ENCODE data around the gene PREP. TPM values are rescaled to one million over a fixed set of nuclear protein-coding genes. Genes with fewer than 3 reads are reported as not detected.

The PREP gene
- polyA plus RNA-seq, 1 of the 3 experiments (the other 2 are of a cell fraction): 20.9 TPM

GRCh38 chr6:105276374-105276773 lies 126.5 kb downstream of the PREP start:
- ChIA-PET CTCF (interaction anchor here (0.8 kb wide), 1 partner anchor 189 kb away, joined by 3 read pairs; no protein-coding TSS in a partner anchor), POLR2A (no interaction called here)
- Histone ChIP-seq H3F3A (replicated peaks; ENCODE audit: insufficient read depth) (no peaks in the 10 kb centered on the region), H3K27me3 (ENCODE audit: insufficient read depth) (no peaks in the 10 kb centered on the region), H3K9me3 (no peaks in the 10 kb centered on the region), H3K9me2 (no peaks in the 10 kb centered on the region), H3K36me3 (replicated peaks in 1 of 2; ENCODE audit: control insufficient read depth in 1 of 2, insufficient read depth in 2 of 2, low read length in 1 of 2) (peaks cover 38% of the 10 kb centered on the region in 2 experiments), H3K79me2 (ENCODE audit: insufficient read depth) (no peaks in the 10 kb centered on the region), H4K20me1 (ENCODE audit: insufficient read depth) (no peaks in the 10 kb centered on the region), H3K27ac (ENCODE audit: low read depth in 2 of 2, low read length in 1 of 2) (no peak overlapping the region), H3K4me1 (ENCODE audit: control insufficient read depth in 1 of 2, insufficient read depth in 2 of 2, low read depth in 1 of 2, low read length in 1 of 2) (peaks cover 0 to 15% of the 10 kb centered on the region in 2 experiments; a peak in 2 of 4 replicates), H3K4me3 (ENCODE audit: low read depth in 2 of 2, low read length in 1 of 2) (no peak overlapping the region), H3K4me2 (no peak overlapping the region), H2AFZ (ENCODE audit: low read depth) (no peak overlapping the region), H3K9ac (no peak overlapping the region)
- DNase-seq: no peak
- 95% methylated on average over 3 of the region's 3 CpGs for WGBS (ENCODE audit: low lambda C conversion rate)
- no peak for TF ChIP-seq JUND (IDR thresholded peaks at IDR 0.05)

- DNase-seq: no peak
- H3K9ac ChIP-seq: no peak overlapping the region
- H3K4me2 ChIP-seq: no peak overlapping the region
- no peak overlapping the region for H3K27ac ChIP-seq (ENCODE audit: low read depth in 2 of 2, low read length in 1 of 2)
- no peaks in the 10 kb centered on the region for H3K79me2 ChIP-seq (ENCODE audit: insufficient read depth)
- peaks cover 31 to 33% of the 10 kb centered on the region in 2 experiments for H3K36me3 ChIP-seq (replicated peaks in 1 of 2; ENCODE audit: control insufficient read depth in 1 of 2, insufficient read depth in 2 of 2, low read length in 1 of 2)
- no peaks in the 10 kb centered on the region for H3K9me2 ChIP-seq
- no peaks in the 10 kb centered on the region for H3K27me3 ChIP-seq (ENCODE audit: insufficient read depth)
- POLR2A ChIA-PET: no interaction called here
- no peak for TF ChIP-seq SIN3A (IDR thresholded peaks at IDR 0.05; ENCODE audit: borderline replicate concordance, low read depth, low read length)
- no peak for TF ChIP-seq FOXM1 (IDR thresholded peaks at IDR 0.05; ENCODE audit: low read depth)
- no peak for TF ChIP-seq TAF1 (IDR thresholded peaks at IDR 0.05; ENCODE audit: borderline replicate concordance, low read depth, low read length)
- TF ChIP-seq RXRA (IDR thresholded peaks at IDR 0.05; ENCODE audit: borderline replicate concordance, low read depth): no peak
- no peak for TF ChIP-seq TCF12 (IDR thresholded peaks at IDR 0.05)
- TF ChIP-seq EZH2phosphoT487 (IDR thresholded peaks at IDR 0.05; ENCODE audit: borderline replicate concordance, low read depth): no peak
- TF ChIP-seq ELF1 (IDR thresholded peaks at IDR 0.05): no peak
- TF ChIP-seq RAD21 (IDR thresholded peaks at IDR 0.05; ENCODE audit: low read length): no peak
- no peak for TF ChIP-seq REST (IDR thresholded peaks at IDR 0.05; ENCODE audit: low read depth, low read length)
- TF ChIP-seq USF1 (IDR thresholded peaks at IDR 0.05; ENCODE audit: borderline replicate concordance, low read depth): no peak
- TF ChIP-seq, protein P1, sequence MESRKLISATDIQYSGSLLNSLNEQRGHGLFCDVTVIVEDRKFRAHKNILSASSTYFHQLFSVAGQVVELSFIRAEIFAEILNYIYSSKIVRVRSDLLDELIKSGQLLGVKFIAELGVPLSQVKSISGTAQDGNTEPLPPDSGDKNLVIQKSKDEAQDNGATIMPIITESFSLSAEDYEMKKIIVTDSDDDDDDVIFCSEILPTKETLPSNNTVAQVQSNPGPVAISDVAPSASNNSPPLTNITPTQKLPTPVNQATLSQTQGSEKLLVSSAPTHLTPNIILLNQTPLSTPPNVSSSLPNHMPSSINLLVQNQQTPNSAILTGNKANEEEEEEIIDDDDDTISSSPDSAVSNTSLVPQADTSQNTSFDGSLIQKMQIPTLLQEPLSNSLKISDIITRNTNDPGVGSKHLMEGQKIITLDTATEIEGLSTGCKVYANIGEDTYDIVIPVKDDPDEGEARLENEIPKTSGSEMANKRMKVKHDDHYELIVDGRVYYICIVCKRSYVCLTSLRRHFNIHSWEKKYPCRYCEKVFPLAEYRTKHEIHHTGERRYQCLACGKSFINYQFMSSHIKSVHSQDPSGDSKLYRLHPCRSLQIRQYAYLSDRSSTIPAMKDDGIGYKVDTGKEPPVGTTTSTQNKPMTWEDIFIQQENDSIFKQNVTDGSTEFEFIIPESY (IDR thresholded peaks at IDR 0.05; ENCODE audit: borderline replicate concordance, low read depth): no peak
- TF ChIP-seq CHD2 (IDR thresholded peaks at IDR 0.05; ENCODE audit: low read length, partially characterized antibody): no peak
- TF ChIP-seq POLR2AphosphoS5 (IDR thresholded peaks at IDR 0.05; ENCODE audit: low read depth, low read length): no peak
- TF ChIP-seq TEAD4 (IDR thresholded peaks at IDR 0.05; ENCODE audit: borderline replicate concordance, insufficient read depth): no peak
- TF ChIP-seq USF2 (IDR thresholded peaks at IDR 0.05; ENCODE audit: borderline replicate concordance, low read depth, low read length): no peak
- TF ChIP-seq EP300 (IDR thresholded peaks at IDR 0.05; ENCODE audit: borderline replicate concordance in 1 of 2, low read depth in 1 of 2, low read length in 1 of 2): no peak
- H3K4me1 ChIP-seq (ENCODE audit: control insufficient read depth in 1 of 2, insufficient read depth in 2 of 2, low read depth in 1 of 2, low read length in 1 of 2): peaks cover 0 to 17% of the 10 kb centered on the region in 2 experiments; a peak in 2 of 4 replicates
- no peak overlapping the region for H2AFZ ChIP-seq (ENCODE audit: low read depth)
- H3K9me3 ChIP-seq: no peaks in the 10 kb centered on the region
- WGBS (ENCODE audit: low lambda C conversion rate): 100% methylated on average over 2 of the region's 2 CpGs
- CTCF ChIA-PET: interaction anchor here (0.8 kb wide), 1 partner anchor 188 kb away, joined by 3 read pairs; no protein-coding TSS in a partner anchor
- H3K4me3 ChIP-seq (ENCODE audit: low read depth in 2 of 2, low read length in 1 of 2): no peak overlapping the region
- no peaks in the 10 kb centered on the region for H3F3A ChIP-seq (replicated peaks; ENCODE audit: insufficient read depth)
- H4K20me1 ChIP-seq (ENCODE audit: insufficient read depth): no peaks in the 10 kb centered on the region
Observed at GRCh38 chr6:105275542-105275941, 127.3 kb downstream of the PREP start.

All from SK-N-SH (cell line).